GM12873 (cell line): Measurements from ENCODE around the gene HIPK2.

Experiments
- CTCF ChIP-seq: IDR thresholded peaks from 2 replicates; pipeline ENCODE4 v1.5.1; 2012; ENCODE audit warnings: low read depth, mild to moderate bottlenecking, moderate library complexity, low read length, control low read depth; ENCODE audit not compliant: insufficient read depth; ENCODE audit errors: missing control alignments

The HIPK2 gene

DNA sequence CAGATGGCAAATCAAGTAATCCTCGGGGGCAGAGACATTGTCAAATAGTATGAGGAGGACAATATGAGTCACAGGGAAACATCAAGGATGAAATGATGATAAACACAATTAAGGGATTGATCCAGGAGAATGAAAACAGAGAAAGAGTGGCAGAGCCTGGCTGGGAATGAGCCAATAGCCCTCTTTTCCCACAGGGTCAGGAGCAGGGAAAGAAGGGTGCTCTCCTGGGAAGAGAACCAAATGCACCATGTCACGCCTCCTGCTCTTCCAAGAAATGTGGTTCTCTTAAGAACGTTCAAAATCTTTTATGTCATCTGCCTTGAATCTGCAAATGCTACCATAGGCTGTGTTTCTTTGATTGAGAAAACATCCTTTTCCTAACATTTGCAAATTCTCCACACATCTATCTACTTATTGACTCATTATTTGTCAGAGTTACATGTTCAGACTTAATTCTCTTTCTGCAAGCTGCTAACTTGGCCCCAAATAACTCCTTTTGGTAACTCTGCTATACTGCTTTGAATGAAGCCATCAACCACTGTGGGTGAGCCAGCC is 50.6 kb downstream of the HIPK2 start:
- no peak for TF ChIP-seq CTCF

- no peak for TF ChIP-seq CTCF
These were observed 51.3 kb downstream of the HIPK2 start for GRCh38 chr7:139726485-139726869.

DNA sequence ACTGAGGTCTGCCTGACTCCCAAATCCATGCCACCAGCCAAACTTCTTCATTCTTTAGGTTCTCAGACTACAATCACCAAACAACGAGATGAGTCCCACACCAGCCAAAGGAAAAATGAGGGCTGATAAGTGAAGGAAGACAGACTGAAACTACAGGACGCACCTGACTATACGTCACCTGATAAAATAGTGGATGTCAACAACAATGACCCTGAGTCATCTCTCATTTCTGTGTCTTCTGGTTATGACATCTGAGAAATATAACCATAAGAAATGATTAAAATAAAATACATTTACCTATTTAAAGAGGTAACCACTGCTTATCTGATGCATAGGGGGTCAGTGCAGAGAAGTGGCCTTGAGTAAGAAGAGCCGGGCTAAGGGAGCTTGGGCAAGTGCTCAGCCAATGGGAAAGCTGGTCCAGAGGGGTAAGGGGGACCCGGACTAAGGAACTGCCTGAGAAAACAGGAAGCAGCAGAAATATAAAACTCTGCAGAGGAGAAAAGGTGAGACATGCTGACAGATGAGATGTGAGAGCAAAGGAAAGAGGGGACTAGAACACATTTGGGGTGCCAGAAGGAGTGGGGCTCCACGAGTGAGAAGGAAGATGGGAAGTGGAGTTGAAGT is 51.8 kb downstream of the HIPK2 start:
- no peak for TF ChIP-seq CTCF

GRCh38 chr7:139725077-139725476 is 52.7 kb downstream of the HIPK2 start:
- TF ChIP-seq CTCF = no peak

- no peak for TF ChIP-seq CTCF
These were observed 55.2 kb downstream of the HIPK2 start for GRCh38 chr7:139722604-139723003.

DNA sequence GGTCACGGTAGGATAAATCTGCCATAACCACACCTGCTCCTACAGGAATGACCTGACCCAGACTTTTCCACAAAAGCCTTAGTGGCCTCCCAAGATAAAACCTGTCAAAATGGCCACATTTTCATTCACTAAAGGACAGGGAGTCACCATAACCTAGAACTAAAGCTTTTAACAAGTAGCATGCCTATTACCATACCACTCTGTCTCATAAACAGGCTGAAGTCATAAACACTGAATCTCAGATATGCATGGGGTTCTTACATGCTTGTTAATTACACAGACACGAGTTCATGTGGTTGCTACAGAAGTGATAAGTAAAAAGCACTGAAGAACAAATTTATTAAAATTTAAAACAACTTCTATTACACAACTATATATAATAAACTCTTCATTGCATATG is 56.0 kb downstream of the HIPK2 start:
- TF ChIP-seq CTCF = no peak

- no peak for TF ChIP-seq CTCF
These were observed 56.4 kb downstream of the HIPK2 start for GRCh38 chr7:139721417-139721816.
